Panc1 (cell line): ENCODE results near the gene B3GALT5.
A peak's percentile ranks its signal among the peaks of the same experiment; 100 is the strongest.

Experiments used
- POLR2AphosphoS5 ChIP-seq: IDR thresholded peaks from 2 replicates; pipeline ENCODE4 v1.6.1; 2012; ENCODE audit warnings: mild to moderate bottlenecking, low read depth, low read length, moderate library complexity
- SIN3A ChIP-seq: IDR thresholded peaks from 2 replicates; pipeline ENCODE4 v1.6.1; 2012; ENCODE audit warnings: low read depth, mild to moderate bottlenecking, low read length, moderate library complexity, borderline replicate concordance; ENCODE audit not compliant: insufficient read depth
- TCF7L2 ChIP-seq: IDR thresholded peaks from 2 replicates; pipeline ENCODE4 v1.6.1; 2011; ENCODE audit warnings: mild to moderate bottlenecking, low read depth, low read length, inconsistent platforms
- TF ChIP-seq, protein P1 (sequence below): fragments of 450-650 bp; IDR thresholded peaks from 2 replicates; pipeline ENCODE4 v1.5.1; 2017; ENCODE audit warnings: mild to moderate bottlenecking
- TF ChIP-seq, protein P2 (sequence below), 2 experiments: IDR thresholded peaks; 2 replicates each; pipeline ENCODE4 v1.6.1; 2011 to 2012; ENCODE audit warnings: low read depth in 2 of 2, control low read depth in 1 of 2, low read length in 1 of 2, mild to moderate bottlenecking in 1 of 2, moderate library complexity in 1 of 2; ENCODE audit not compliant: insufficient read depth in 1 of 2

DNA sequence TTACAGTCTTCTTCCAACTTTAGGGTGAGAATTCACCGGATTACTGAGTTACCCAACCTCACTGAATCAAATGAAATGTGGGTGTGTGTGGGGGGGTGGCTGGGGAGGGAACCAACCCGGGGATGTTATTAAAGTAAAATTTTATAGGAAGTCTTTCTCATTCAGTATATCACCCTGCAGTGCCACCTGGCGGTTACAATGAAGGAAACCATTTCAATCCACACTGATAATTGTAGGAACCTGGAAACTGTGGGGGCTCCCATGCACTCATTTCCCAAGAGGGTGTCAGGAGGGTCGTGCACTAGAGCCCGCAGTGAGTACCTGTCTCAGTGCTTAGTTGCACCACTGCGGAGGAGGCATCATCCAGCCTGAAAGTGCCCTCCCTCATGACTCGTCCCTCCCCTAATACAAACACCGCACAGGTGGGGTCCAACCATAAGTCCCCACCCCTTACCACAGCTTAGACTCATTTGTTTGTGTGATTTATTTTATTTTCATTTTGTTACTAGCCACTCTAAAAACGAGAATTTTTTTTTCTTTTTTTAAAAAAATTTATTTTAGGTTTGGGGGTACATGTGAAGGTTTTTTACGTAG, 103.2 kb downstream of the B3GALT5 start:
- TF ChIP-seq POLR2AphosphoS5 (no peak), SIN3A (no peak), TCF7L2 (no peak)
- TF ChIP-seq, protein P1, sequence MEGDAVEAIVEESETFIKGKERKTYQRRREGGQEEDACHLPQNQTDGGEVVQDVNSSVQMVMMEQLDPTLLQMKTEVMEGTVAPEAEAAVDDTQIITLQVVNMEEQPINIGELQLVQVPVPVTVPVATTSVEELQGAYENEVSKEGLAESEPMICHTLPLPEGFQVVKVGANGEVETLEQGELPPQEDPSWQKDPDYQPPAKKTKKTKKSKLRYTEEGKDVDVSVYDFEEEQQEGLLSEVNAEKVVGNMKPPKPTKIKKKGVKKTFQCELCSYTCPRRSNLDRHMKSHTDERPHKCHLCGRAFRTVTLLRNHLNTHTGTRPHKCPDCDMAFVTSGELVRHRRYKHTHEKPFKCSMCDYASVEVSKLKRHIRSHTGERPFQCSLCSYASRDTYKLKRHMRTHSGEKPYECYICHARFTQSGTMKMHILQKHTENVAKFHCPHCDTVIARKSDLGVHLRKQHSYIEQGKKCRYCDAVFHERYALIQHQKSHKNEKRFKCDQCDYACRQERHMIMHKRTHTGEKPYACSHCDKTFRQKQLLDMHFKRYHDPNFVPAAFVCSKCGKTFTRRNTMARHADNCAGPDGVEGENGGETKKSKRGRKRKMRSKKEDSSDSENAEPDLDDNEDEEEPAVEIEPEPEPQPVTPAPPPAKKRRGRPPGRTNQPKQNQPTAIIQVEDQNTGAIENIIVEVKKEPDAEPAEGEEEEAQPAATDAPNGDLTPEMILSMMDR, result peak; percentile 71
- TF ChIP-seq, protein P2, sequence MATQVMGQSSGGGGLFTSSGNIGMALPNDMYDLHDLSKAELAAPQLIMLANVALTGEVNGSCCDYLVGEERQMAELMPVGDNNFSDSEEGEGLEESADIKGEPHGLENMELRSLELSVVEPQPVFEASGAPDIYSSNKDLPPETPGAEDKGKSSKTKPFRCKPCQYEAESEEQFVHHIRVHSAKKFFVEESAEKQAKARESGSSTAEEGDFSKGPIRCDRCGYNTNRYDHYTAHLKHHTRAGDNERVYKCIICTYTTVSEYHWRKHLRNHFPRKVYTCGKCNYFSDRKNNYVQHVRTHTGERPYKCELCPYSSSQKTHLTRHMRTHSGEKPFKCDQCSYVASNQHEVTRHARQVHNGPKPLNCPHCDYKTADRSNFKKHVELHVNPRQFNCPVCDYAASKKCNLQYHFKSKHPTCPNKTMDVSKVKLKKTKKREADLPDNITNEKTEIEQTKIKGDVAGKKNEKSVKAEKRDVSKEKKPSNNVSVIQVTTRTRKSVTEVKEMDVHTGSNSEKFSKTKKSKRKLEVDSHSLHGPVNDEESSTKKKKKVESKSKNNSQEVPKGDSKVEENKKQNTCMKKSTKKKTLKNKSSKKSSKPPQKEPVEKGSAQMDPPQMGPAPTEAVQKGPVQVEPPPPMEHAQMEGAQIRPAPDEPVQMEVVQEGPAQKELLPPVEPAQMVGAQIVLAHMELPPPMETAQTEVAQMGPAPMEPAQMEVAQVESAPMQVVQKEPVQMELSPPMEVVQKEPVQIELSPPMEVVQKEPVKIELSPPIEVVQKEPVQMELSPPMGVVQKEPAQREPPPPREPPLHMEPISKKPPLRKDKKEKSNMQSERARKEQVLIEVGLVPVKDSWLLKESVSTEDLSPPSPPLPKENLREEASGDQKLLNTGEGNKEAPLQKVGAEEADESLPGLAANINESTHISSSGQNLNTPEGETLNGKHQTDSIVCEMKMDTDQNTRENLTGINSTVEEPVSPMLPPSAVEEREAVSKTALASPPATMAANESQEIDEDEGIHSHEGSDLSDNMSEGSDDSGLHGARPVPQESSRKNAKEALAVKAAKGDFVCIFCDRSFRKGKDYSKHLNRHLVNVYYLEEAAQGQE (IDR thresholded peaks at IDR 0.05; ENCODE audit: insufficient read depth in 1 of 2, low read depth in 2 of 2, low read length in 1 of 2), result no peak
